ENCODE data around the gene KRTAP3-2. TPM values are rescaled to one million over a fixed set of nuclear protein-coding genes. Genes with fewer than 3 reads are reported as not detected.

KRTAP3-2 gene
- total RNA-seq, 2 experiments from 2014 or later, result not detected

DNA sequence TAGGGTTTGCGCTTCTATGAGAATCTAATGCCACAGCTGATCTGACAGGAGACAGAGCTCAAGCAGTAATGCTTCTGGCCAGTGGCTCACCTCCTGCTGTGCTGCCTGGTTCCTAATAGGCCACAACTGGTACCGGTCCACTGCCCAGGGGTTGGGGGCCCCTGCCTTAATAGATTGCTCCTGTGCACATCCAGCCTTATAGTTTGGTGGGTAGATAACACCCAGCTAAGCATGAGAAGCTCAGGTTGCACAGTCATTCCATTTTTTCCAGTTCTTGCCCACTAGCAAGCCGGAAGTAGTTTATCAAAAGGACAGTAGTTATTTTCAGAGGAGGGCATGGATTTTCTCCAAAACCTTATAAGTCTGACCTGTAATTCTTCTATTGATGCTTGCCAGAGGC lies 19.7 kb upstream of the KRTAP3-2 start:
- H3K4me3 Mint-ChIP-seq, result no peak overlapping the region

DNA sequence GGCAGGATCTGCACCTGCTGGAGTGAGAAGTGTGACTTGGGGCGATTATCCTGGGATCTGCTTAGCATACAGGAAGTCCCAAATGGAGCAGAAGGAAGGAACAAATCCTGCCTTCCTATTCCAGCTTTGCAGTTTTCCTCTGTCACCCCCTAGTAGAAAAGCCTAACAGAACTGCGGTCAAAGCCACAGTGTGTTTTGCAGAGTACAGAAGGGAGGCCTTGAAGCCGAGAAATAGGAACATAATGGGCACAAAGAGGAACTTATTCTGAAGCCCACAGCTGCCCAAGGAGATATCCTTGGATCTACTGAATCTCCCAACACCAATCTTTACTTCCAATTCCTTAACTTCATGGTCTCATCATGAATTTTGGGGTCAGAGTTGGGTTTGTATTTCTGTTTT lies 18.8 kb upstream of the KRTAP3-2 start:
- no peaks in the 10 kb centered on the region for H3K9me3 Mint-ChIP-seq
- no peaks in the 10 kb centered on the region for H3K4me1 Mint-ChIP-seq
- no peak overlapping the region for H3K4me3 Mint-ChIP-seq
- POLR2A ChIA-PET, result no interaction called here
- H3K36me3 Mint-ChIP-seq (ENCODE audit: low read depth), result no peaks in the 10 kb centered on the region
- no peak for DNase-seq
- H3K27ac Mint-ChIP-seq, result no peak overlapping the region
- CTCF ChIA-PET, result no interaction called here
- H3K27me3 Mint-ChIP-seq, result peaks cover 4% of the 10 kb centered on the region

More for the DNA sequence above, 19.7 kb upstream of the KRTAP3-2 start:
- Mint-ChIP-seq H3K36me3 (ENCODE audit: low read depth) (no peaks in the 10 kb centered on the region), H3K27me3 (peaks cover 4% of the 10 kb centered on the region), H3K27ac (no peak overlapping the region), H3K9me3 (no peaks in the 10 kb centered on the region), H3K4me1 (no peaks in the 10 kb centered on the region)
- ChIA-PET POLR2A (no interaction called here), CTCF (no interaction called here)
- no peak for DNase-seq

DNA sequence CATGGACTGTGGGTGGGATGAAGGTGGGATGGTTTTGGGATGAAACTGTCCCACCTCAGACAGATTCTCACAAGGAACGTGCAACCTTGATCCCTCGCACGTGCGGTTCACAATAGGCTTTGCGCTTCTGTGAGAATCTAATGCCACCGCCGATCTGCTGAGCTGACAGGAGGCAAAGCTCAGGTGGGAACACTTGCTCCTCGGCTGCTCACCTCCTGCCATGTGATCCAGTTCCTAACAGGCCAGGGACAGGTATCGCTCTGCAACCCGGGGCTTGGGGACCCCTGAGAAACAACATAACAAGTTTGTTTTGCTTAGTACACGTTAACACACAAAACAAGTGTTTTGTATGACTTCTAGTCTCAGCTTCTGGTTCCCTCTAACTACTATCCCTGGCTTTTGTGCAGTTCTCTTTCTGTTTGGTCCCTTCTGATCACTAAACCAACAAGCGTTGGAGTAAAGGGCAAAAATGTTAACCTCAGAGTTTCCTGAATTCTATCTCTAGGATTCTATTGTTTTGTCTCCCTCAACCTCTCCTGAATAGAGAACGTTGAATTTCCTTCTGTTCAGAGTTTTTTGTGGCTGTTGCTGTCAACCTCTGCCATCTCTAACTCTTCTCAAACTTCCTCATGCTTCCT lies 17.0 kb upstream of the KRTAP3-2 start:
- H3K27ac Mint-ChIP-seq, result no peak overlapping the region
- peaks cover 5% of the 10 kb centered on the region for H3K27me3 Mint-ChIP-seq
- no peak overlapping the region for H3K4me3 Mint-ChIP-seq
- ChIA-PET POLR2A (no interaction called here), CTCF (no interaction called here)
- DNase-seq, result no peak
- H3K9me3 Mint-ChIP-seq, result no peaks in the 10 kb centered on the region
- H3K4me1 Mint-ChIP-seq, result no peaks in the 10 kb centered on the region
- no peaks in the 10 kb centered on the region for H3K36me3 Mint-ChIP-seq (ENCODE audit: low read depth)

DNA sequence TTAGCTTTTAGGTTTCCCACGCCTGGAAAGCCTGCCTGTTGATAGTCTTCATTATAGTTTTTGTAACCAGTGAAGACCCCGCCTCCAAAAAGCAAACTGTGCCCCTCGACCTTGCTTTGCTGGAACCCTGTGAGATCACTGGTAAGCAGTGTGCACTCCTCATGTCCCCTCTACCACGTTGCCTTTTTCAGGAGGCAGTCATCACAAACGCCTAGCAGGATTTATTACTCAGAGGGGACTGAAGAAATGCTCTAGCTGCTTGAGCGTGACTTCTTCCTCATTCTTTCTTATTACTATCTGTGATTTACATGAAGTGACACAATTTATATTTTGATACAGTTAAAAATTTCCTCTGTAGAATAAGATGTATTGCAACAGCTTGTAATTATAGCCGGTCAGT lies 15.7 kb upstream of the KRTAP3-2 start:
- Mint-ChIP-seq H3K27me3 (peaks cover 5% of the 10 kb centered on the region), H3K9me3 (no peaks in the 10 kb centered on the region), H3K27ac (no peak overlapping the region), H3K4me3 (no peak overlapping the region), H3K4me1 (no peaks in the 10 kb centered on the region), H3K36me3 (ENCODE audit: low read depth) (no peaks in the 10 kb centered on the region)
- POLR2A ChIA-PET, result no interaction called here
- no peak for DNase-seq
- CTCF ChIA-PET, result no interaction called here

DNA sequence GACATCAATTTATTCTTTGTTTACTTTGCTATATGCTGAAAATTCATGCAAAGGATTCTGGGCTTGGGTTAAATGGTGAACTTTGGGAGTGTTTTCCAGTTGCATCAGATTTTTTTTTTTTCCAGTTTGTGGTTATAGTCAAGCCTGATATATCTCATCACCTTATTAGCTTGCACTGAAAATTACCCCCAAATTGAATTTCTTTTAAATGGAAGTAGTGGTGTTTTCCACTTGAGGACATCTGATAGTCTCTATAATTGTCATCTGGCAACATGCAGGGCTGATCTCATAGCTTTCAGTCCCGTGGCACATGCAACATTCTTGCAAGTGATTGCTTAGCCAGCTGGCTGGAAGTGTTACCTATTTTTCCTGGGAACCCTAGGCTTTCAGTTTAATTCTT lies 13.9 kb upstream of the KRTAP3-2 start:
- no peaks in the 10 kb centered on the region for H3K36me3 Mint-ChIP-seq (ENCODE audit: low read depth)

DNA sequence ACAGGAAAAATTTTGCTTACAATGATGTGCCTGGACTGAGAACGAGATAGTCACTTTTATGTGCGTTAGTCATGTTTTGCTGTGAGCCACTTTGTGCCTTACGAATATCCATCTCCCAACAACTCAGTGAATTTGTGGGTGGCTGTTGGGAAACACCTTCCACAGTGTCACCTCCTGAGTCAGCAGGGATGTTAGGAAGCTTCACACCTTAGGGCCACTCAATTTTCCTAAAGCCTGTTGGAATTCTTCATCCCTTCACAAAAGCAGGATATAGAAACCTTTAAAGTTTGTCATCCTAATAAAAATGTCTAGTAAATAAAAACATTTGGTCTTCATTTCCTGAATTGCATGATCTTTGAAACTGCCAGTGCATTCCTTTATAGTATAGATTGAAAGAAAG lies 13.5 kb upstream of the KRTAP3-2 start:
- Mint-ChIP-seq H3K4me3 (no peak overlapping the region), H3K27me3 (peaks cover 7% of the 10 kb centered on the region), H3K27ac (no peak overlapping the region), H3K4me1 (no peaks in the 10 kb centered on the region), H3K36me3 (ENCODE audit: low read depth) (no peaks in the 10 kb centered on the region), H3K9me3 (no peaks in the 10 kb centered on the region)
- CTCF ChIA-PET, result interaction anchor here (2.0 kb wide), 1 partner anchor 536 kb away, joined by 4 read pairs; no protein-coding TSS in a partner anchor
- POLR2A ChIA-PET, result no interaction called here
- DNase-seq, result no peak

More for the DNA sequence above, 13.9 kb upstream of the KRTAP3-2 start:
- POLR2A ChIA-PET, result no interaction called here
- Mint-ChIP-seq H3K27me3 (peaks cover 5% of the 10 kb centered on the region), H3K27ac (no peak overlapping the region), H3K4me3 (no peak overlapping the region), H3K4me1 (no peaks in the 10 kb centered on the region), H3K9me3 (no peaks in the 10 kb centered on the region)
- DNase-seq, result no peak
- CTCF ChIA-PET, result interaction anchor here (2.0 kb wide), 1 partner anchor 535 kb away, joined by 4 read pairs; no protein-coding TSS in a partner anchor

DNA sequence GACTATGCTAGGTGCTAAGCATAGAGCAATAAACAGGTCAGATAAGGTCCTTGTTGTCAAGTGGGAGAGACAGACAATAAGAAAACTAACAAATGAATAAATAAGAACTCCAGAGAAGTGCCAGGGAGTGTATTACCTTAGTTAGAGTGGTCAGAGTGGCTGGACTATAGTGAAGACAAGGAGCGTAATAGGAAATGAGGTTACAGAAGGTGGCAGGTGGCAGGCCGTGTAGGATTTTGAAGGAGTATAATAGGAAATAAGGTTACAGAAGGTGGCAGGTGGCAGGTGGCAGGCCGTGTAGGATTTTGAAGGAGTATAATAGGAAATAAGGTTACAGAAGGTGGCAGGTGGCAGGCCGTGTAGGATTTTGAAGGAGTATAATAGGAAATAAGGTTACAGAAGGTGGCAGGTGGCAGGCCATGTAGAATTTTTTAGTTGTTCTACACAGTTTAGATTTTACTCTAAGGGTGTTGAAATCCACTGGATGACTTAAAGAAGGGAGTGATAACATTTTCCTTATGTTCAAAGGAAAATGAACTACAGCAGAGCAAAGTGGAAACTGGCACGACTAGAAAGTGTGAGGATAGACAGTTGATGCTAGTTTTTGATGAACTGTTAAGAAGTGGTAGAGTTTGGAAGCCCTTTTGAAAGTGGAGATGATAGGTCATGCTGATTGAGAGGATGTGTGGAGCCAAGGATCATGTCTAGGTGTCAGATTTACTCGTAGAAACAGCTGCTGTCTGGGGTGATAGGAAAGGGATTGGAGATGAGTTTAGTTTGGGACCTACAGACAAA lies 12.8 kb upstream of the KRTAP3-2 start:
- Mint-ChIP-seq H3K4me3 (no peak overlapping the region), H3K27ac (no peak overlapping the region), H3K9me3 (no peaks in the 10 kb centered on the region), H3K36me3 (ENCODE audit: low read depth) (no peaks in the 10 kb centered on the region), H3K27me3 (peaks cover 7% of the 10 kb centered on the region), H3K4me1 (no peaks in the 10 kb centered on the region)
- ChIA-PET POLR2A (no interaction called here), CTCF (interaction anchor here (2.0 kb wide), 1 partner anchor 536 kb away, joined by 4 read pairs; no protein-coding TSS in a partner anchor)
- DNase-seq, result no peak

DNA sequence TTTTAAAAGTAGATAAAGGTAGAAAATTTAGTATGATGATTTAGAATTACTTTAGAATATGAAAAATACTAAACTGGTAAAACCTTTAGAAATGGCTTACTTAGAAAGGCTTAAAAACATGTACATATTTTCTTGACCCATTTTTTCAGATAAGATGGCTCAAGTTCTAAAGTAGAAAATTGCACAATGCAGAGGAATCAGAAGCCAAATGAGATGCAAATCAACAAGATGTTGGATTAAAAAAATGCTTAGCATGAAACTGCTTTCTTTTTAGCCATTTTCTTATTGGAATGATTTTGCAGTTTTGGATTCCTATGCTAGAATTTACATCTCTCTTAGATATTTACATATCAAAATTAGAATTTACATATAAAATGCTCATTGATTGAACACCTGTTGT lies 10.7 kb upstream of the KRTAP3-2 start:
- CTCF ChIA-PET, result no interaction called here
- POLR2A ChIA-PET, result no interaction called here
- Mint-ChIP-seq H3K36me3 (ENCODE audit: low read depth) (no peaks in the 10 kb centered on the region), H3K9me3 (no peaks in the 10 kb centered on the region), H3K4me1 (no peaks in the 10 kb centered on the region), H3K27me3 (peaks cover 5% of the 10 kb centered on the region), H3K27ac (no peak overlapping the region), H3K4me3 (no peak overlapping the region)
- no peak for DNase-seq

DNA sequence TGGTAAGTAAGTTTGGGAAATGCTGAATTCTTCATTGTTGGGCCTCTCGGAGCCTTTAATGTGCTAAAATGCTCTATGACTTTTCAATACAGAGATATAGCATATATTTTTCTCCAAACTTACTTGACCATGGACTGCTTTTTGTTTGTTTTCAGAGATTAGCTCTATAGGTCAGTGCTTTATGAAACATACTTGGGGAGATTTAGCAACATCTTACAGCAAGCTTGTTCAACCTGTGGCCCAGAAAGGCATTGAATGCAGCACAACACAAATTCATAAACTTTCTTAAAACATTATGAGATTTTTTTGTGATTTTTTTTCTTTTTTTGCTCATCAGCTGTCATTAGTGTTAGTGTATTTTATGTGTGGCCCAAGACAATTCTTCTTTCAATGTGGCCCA lies 10.2 kb upstream of the KRTAP3-2 start:
- ChIA-PET POLR2A (no interaction called here), CTCF (no interaction called here)
- Mint-ChIP-seq H3K27me3 (peaks cover 5% of the 10 kb centered on the region), H3K4me1 (no peaks in the 10 kb centered on the region), H3K27ac (no peak overlapping the region), H3K9me3 (no peaks in the 10 kb centered on the region), H3K4me3 (no peak overlapping the region), H3K36me3 (ENCODE audit: low read depth) (no peaks in the 10 kb centered on the region)
- DNase-seq, result no peak

DNA sequence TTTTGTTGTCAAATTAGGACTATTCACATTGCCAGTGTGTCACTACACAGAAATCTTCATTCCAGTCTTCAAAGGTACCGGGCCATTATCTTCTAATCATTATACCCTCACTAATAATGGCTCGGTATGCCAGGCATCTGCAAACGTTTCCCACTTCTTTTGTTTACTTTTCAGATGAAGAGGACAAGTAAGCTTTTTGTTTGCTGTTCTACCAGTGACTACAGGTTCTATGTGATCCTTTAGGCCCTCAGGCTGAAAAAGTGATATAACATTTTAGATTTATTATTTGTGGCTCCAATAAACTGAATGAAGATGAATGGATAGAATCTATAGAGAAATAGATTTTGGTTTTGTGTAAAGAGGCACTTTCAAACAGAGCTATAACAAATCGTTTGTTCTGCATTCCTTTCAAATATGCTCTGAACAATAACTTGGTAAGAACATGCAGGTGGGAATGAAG lies 9.6 kb upstream of the KRTAP3-2 start:
- H3K9me3 Mint-ChIP-seq, result no peaks in the 10 kb centered on the region
- POLR2A ChIA-PET, result no interaction called here
- H3K27me3 Mint-ChIP-seq, result peaks cover 9% of the 10 kb centered on the region
- CTCF ChIA-PET, result no interaction called here
- DNase-seq, result no peak
- no peak overlapping the region for H3K4me3 Mint-ChIP-seq
- H3K36me3 Mint-ChIP-seq (ENCODE audit: low read depth), result no peaks in the 10 kb centered on the region
- H3K27ac Mint-ChIP-seq, result no peak overlapping the region
- no peaks in the 10 kb centered on the region for H3K4me1 Mint-ChIP-seq

DNA sequence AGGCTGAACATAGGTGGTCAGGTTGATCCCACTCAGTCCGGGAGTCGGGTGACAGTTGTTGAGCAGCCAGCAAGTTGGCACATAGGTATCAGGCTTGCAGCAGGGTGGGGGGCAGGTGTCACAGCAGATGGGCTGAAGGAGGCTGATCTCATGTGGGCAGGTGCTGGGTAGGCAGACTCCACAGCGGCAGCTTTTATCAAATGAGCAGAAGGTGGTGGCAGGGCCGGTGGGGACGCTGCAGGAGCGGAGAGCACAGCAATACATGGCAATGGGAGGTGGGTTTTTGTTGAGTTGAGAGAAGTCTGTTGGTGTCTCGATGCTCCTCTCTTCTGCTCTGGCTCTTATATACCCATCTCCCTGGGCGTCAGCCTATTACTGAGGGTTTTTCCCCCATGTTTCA lies 9.1 kb upstream of the KRTAP3-2 start, which contains the start of gene KRTAP3-1:
Gene KRTAP3-1 (minus strand): TSS at position 318 of the 400 bp plus-strand sequence. CDS start 54 bp downstream, at position 264.
- H3K36me3 Mint-ChIP-seq (ENCODE audit: low read depth), result no peaks in the 10 kb centered on the region
- no peak within 1 kb of the TSS for H3K4me3 Mint-ChIP-seq
- POLR2A ChIA-PET, result no interaction called here
- H3K4me1 Mint-ChIP-seq, result no peaks in the 10 kb centered on the region
- CTCF ChIA-PET, result no interaction called here
- H3K27ac Mint-ChIP-seq, result no peak within 1 kb of the TSS
- peaks cover 10% of the 10 kb centered on the region for H3K27me3 Mint-ChIP-seq
- no peaks in the 10 kb centered on the region for H3K9me3 Mint-ChIP-seq
- DNase-seq, result no peak

DNA sequence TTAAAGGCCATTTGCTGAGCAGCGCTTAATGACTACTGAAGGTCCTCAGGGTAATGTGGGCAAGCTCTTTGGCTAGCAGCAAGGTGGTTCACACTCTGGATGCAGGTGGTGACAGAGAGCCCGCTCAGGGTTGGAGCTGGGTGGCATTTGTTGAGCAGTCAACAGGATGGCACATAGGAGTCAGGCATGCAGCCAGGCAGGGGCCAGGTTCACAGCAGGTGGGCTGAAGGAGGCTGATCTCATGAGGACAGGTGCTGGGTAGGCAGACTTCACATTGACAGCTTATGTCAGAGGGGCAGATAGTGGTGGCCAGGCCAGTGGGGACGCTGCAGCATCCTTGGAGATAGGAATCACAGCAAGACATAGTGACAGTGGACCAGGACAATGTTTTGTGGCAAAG lies 4.7 kb upstream of the KRTAP3-2 start:
- no peak for DNase-seq
- no peak overlapping the region for H3K4me3 Mint-ChIP-seq
- peaks cover 10% of the 10 kb centered on the region for H3K27me3 Mint-ChIP-seq
- H3K27ac Mint-ChIP-seq, result no peak overlapping the region
- H3K9me3 Mint-ChIP-seq, result no peaks in the 10 kb centered on the region
- ChIA-PET CTCF (no interaction called here), POLR2A (no interaction called here)
- H3K36me3 Mint-ChIP-seq (ENCODE audit: low read depth), result no peaks in the 10 kb centered on the region
- H3K4me1 Mint-ChIP-seq, result no peaks in the 10 kb centered on the region

DNA sequence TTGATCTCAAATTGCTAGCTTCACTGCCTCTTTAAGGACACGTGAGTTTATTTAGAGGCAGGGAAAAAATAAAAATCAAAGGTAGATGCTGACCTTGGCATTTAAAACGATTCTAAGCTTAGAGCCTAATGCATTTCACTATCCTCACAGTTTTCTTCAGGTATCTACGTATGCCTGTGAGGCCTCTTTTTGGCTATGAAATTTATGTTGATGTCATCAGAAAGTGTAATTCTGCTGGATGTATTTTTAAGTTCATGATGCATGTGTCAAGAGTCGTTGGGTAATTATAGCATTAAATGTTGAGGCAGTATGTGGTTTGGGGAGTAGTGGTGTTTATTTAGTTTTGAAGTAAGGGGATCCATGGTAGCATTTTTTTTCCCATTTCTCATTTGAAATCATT lies 4.2 kb upstream of the KRTAP3-2 start:
- DNase-seq, result no peak
- ChIA-PET CTCF (no interaction called here), POLR2A (no interaction called here)
- Mint-ChIP-seq H3K9me3 (no peaks in the 10 kb centered on the region), H3K4me3 (no peak overlapping the region), H3K36me3 (ENCODE audit: low read depth) (no peaks in the 10 kb centered on the region), H3K4me1 (no peaks in the 10 kb centered on the region), H3K27me3 (peaks cover 12% of the 10 kb centered on the region), H3K27ac (no peak overlapping the region)

DNA sequence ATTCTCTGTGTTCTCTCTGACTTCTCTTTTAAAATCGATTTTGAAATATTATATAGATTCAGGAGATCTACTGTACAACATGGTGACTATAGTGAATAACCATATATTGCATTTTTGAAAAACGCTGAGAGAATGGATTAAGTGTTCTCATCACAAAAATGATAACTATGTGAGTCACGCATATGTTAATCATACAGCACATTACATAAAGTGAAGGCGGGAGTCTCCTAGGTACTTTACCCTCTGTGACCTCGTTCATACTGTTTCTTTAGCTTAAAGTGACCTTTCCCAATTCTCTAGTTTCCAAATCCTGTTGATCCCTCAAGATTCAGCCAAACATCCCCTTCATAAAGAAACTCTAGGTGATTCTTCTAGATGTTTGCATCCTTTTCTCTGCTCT lies 3.1 kb upstream of the KRTAP3-2 start:
- DNase-seq, result no peak
- H3K4me3 Mint-ChIP-seq, result no peak overlapping the region
- H3K36me3 Mint-ChIP-seq (ENCODE audit: low read depth), result no peaks in the 10 kb centered on the region
- H3K4me1 Mint-ChIP-seq, result no peaks in the 10 kb centered on the region
- H3K9me3 Mint-ChIP-seq, result no peaks in the 10 kb centered on the region
- H3K27me3 Mint-ChIP-seq, result peaks cover 13% of the 10 kb centered on the region
- H3K27ac Mint-ChIP-seq, result no peak overlapping the region
- ChIA-PET POLR2A (no interaction called here), CTCF (no interaction called here)

Data from activated CD4-positive, alpha-beta memory T cell treated with anti-CD3 and anti-CD28 coated beads, Interleukin-2, amount 10 ng/mL, durations not matched to agents 7 days and 5 days (primary cell).